AG10803 (cell line): ENCODE data around the gene TM7SF2.

Experiments used
- DNase-seq: peaks from one replicate; pipeline ENCODE4 v3.0.0; 2010; ENCODE audit warnings: low read depth
- H3K4me3 ChIP-seq: 2 replicates; pipeline ENCODE4 v1.5.1; 2011; ENCODE audit warnings: mild to moderate bottlenecking, low read length, control low read depth
- TF ChIP-seq, protein P1 (sequence below): conservative IDR thresholded peaks from 2 replicates; pipeline ENCODE4 v1.5.1; 2011; ENCODE audit warnings: mild to moderate bottlenecking, low read length, control low read depth, inconsistent platforms

Gene TM7SF2

DNA sequence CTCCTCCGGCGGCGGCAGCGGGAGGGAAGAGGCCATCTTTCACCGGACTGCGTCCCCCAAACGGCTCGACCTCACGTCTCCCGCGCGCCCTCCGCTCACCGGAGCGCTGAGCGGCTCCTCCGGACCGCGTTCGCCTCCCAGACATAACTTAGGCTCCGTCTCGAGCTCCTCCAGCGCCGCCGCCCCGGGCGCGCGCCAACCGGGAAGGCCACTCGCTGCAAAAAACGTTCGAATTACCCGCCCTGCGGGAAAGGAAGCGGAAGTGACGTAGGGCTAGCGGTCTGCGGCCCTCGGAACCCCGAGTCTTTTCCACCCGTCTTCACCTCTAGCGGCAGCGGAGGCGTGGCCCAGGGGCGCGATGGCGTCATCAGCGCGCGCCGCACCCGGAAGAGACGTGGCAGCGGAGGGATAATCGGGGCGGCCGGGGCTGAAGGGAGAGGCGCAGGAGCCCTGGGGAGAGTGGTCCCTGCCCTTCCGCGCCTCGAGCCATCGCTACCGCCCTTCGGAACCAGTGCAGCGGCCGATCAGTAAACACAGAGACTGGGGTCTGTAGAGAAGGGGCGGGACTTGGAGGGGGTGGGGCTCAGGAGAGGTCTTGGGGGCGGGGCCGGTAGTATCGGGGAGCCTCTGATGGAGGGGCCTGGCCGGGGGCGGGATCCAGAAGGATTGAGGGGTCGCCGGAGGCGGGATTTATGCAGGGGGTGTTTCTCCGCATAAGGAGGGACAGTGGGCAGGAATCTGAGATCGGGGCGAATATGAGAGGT, 27.7 kb upstream of the TM7SF2 start, which contains the start of the genes CDCA5 and ZFPL1:
CDCA5 (minus strand) TSS at position 207 of the 764 bp plus-strand sequence; CDS start at position 145, 62 bp downstream.
ZFPL1 (plus strand) TSS at position 389 of the 764 bp plus-strand sequence. CDS start 477 bp downstream, outside the sequence.
- H3K4me3 ChIP-seq = peak within 1 kb of the TSS; percentile 97
- peak; percentile 96 for DNase-seq
- TF ChIP-seq, protein P1, sequence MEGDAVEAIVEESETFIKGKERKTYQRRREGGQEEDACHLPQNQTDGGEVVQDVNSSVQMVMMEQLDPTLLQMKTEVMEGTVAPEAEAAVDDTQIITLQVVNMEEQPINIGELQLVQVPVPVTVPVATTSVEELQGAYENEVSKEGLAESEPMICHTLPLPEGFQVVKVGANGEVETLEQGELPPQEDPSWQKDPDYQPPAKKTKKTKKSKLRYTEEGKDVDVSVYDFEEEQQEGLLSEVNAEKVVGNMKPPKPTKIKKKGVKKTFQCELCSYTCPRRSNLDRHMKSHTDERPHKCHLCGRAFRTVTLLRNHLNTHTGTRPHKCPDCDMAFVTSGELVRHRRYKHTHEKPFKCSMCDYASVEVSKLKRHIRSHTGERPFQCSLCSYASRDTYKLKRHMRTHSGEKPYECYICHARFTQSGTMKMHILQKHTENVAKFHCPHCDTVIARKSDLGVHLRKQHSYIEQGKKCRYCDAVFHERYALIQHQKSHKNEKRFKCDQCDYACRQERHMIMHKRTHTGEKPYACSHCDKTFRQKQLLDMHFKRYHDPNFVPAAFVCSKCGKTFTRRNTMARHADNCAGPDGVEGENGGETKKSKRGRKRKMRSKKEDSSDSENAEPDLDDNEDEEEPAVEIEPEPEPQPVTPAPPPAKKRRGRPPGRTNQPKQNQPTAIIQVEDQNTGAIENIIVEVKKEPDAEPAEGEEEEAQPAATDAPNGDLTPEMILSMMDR = no peak

DNA sequence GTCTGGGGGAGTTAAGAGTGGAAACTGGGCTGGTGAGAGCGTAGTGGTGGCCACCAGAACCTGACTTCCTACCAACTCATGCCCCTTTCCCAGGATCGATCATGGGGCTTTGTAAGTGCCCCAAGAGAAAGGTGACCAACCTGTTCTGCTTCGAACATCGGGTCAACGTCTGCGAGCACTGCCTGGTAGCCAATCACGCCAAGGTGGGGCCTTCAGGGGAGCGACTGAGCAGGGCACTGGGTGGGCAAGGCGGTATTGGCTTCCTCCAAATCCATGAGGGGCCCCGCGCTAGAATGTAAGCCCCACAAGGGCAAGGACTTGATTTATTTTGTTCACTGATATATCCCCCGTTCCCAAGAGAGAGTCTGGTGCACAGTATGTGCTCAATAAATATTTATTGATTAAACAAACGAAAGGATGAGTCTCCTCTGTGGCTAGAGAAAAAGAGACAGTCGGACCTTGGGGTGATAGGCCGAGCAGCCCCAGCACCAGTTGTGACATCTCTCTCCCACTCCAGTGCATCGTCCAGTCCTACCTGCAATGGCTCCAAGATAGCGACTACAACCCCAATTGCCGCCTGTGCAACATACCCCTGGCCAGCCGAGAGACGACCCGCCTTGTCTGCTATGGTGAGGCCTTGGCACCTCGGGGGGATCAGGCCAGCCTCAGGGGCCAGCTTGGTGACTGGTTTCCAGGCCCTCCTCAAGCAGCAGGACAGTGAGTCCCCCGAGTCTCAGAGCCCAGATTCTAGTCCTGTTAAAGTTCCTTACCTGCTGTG, 26.9 kb upstream of the TM7SF2 start:
- DNase-seq = no peak
- peak overlapping the region; percentile 97 for H3K4me3 ChIP-seq
- TF ChIP-seq, protein P1 = no peak

- DNase-seq = no peak
- TF ChIP-seq, protein P1 = no peak
- H3K4me3 ChIP-seq = peak overlapping the region; percentile 97; the same call in 1 of the 2 replicates
Measured at GRCh38 chr11:65085446-65085845, 26.2 kb upstream of the TM7SF2 start.

- no peak for DNase-seq
- TF ChIP-seq, protein P1 = no peak
- H3K4me3 ChIP-seq = no peak overlapping the region
Measured at GRCh38 chr11:65086809-65087208, 24.9 kb upstream of the TM7SF2 start.

- H3K4me3 ChIP-seq = no peak overlapping the region
- no peak for DNase-seq
- TF ChIP-seq, protein P1 = no peak
Measured at GRCh38 chr11:65087216-65087615, 24.5 kb upstream of the TM7SF2 start.

- no peak for DNase-seq
- TF ChIP-seq, protein P1 = no peak
- no peak overlapping the region for H3K4me3 ChIP-seq
Measured at GRCh38 chr11:65087827-65088226, 23.8 kb upstream of the TM7SF2 start.
